ENCODE data around the gene DTNB. TPM values are rescaled to one million over a fixed set of nuclear protein-coding genes. Genes with fewer than 3 reads are reported as not detected.

The DTNB gene
- total RNA-seq, 2 experiments from 2014 or later = 27.3 to 29.1 TPM

DNA sequence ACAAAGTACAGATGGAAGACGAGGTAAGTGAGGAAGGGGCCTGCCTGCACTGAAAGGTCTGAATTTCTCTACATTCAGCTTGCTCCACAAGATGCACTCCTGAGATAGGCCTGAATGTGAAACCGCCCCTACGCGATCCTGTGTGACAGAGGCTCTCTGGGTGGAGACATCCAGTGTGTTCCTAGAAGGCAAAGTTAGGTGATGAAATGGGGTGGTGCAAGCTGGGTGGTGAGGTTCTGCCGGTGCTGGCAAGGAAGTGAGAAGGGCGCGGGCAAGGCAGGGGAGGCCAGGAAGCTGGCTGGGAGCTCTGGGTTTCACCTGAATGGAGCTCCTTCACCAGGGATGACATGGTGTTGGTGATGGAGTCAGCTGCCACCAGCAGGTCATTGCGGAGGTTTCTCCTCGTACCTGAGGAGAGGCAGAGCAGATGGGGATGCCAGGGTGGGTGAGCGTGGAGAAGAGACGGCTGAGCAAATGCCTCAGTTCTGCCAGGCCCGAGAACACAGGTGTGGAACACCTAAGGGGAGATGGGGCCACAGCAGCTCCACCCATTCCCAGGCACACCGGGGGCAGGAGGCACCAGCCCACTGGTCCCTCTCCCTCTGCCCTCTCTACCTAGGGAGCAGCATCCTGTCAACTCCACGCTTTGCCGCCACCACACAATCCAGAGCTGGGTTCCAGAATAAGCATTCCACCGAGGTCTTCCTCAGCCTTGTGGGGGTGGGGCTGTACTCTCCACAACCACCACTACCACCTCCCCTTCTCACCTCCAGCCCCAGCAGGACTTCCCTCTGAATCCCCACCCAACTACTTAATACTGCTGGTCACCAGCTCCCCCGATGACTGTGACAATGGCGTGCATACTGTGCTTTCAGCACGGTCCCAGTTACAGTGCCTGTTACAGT, 286.2 kb downstream of the DTNB start:
- intact Hi-C loops (cut with micrococcal nuclease) = no loop called here
- H3K36me3 Mint-ChIP-seq (ENCODE audit: low read depth) = peaks cover 8% of the 10 kb centered on the region
- DNase-seq = no peak
- H3K9me3 Mint-ChIP-seq = peaks cover 3% of the 10 kb centered on the region
- no peak for ATAC-seq
- ChIA-PET CTCF (interaction anchor here (1.2 to 1.4 kb wide), 2 partner anchors 25 to 78 kb away, joined by 3 read pairs; no protein-coding TSS in a partner anchor), POLR2A (interaction anchor here (0.6 to 1.6 kb wide), 3 partner anchors 10 to 362 kb away, joined by 3 to 6 read pairs (median 3); no protein-coding TSS in a partner anchor)
- no peak overlapping the region for H3K4me3 Mint-ChIP-seq
- peaks cover 7% of the 10 kb centered on the region for H3K4me1 Mint-ChIP-seq (ENCODE audit: low read depth)
- H3K27ac Mint-ChIP-seq = no peak overlapping the region
- TF ChIP-seq, protein P1, sequence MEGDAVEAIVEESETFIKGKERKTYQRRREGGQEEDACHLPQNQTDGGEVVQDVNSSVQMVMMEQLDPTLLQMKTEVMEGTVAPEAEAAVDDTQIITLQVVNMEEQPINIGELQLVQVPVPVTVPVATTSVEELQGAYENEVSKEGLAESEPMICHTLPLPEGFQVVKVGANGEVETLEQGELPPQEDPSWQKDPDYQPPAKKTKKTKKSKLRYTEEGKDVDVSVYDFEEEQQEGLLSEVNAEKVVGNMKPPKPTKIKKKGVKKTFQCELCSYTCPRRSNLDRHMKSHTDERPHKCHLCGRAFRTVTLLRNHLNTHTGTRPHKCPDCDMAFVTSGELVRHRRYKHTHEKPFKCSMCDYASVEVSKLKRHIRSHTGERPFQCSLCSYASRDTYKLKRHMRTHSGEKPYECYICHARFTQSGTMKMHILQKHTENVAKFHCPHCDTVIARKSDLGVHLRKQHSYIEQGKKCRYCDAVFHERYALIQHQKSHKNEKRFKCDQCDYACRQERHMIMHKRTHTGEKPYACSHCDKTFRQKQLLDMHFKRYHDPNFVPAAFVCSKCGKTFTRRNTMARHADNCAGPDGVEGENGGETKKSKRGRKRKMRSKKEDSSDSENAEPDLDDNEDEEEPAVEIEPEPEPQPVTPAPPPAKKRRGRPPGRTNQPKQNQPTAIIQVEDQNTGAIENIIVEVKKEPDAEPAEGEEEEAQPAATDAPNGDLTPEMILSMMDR (IDR thresholded peaks at IDR 0.05) = no peak
- no peaks in the 10 kb centered on the region for H3K27me3 Mint-ChIP-seq

DNA sequence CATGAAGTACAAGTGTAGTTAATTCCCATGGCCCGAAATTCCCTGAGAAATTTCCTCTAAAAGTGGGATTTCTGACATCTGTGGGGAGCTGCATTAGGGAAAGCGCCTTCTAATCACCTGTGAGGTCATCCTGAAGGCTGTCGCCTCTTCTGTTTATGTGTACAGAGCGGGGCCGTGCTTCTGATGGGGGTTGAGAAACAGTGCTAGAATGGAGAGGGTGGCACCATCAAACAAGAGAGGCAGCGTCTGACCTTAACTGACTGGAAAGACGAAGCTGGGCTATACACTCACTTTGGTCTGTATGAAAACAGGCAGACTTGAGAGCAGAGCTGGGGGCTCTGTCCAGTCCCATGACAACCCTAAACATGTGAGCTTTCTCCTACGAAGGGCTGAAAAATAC, 287.5 kb downstream of the DTNB start:
- Mint-ChIP-seq H3K4me3 (no peak overlapping the region), H3K27ac (no peak overlapping the region), H3K4me1 (ENCODE audit: low read depth) (no peaks in the 10 kb centered on the region), H3K36me3 (ENCODE audit: low read depth) (peaks cover 3% of the 10 kb centered on the region), H3K27me3 (no peaks in the 10 kb centered on the region), H3K9me3 (no peaks in the 10 kb centered on the region)
- ChIA-PET POLR2A (interaction anchor here (1.6 kb wide), 1 partner anchor 8 kb away, joined by 6 read pairs; no protein-coding TSS in a partner anchor), CTCF (interaction anchor here (1.0 to 1.8 kb wide), 4 partner anchors 9 to 221 kb away, joined by 3 to 7 read pairs (median 4); no protein-coding TSS in a partner anchor)
- TF ChIP-seq, protein P1 (IDR thresholded peaks at IDR 0.05) = no peak
- DNase-seq (no peak), ATAC-seq (no peak)
- intact Hi-C loops (cut with micrococcal nuclease) = no loop called here

DNA sequence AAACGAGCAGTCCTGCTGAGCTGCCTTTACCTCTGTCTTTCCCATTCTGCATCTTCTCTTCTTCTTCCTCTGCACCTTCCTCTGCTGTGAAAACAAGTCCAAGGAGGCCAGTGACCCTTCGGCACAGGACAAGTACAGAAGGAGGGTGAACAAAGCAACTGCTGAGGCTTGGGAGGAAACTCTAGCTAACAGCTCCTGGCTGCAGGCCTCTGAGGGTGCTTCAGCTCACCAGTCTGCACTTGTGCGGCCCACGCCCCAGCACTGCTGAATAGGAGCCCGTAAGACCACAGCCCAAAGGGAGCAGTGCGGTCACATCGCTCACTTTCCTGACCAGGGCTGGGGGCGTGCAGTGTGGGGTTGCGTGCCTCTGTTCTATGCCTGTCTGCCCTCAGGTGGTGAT, 289.6 kb downstream of the DTNB start:
- peaks cover 17% of the 10 kb centered on the region for H3K4me1 Mint-ChIP-seq (ENCODE audit: low read depth)
- ChIA-PET POLR2A (interaction anchor here (0.6 to 1.1 kb wide), 3 partner anchors 21 to 121 kb away, joined by 3 to 4 read pairs (median 3); no protein-coding TSS in a partner anchor), CTCF (interaction anchor here (0.7 to 4.0 kb wide), 3 partner anchors 21 to 188 kb away, joined by 3 to 20 read pairs (median 3); no protein-coding TSS in a partner anchor)
- H3K27ac Mint-ChIP-seq = no peak overlapping the region
- H3K36me3 Mint-ChIP-seq (ENCODE audit: low read depth) = peaks cover 3% of the 10 kb centered on the region
- TF ChIP-seq, protein P1 (IDR thresholded peaks at IDR 0.05) = no peak
- H3K4me3 Mint-ChIP-seq = no peak overlapping the region
- intact Hi-C loops (cut with micrococcal nuclease) = no loop called here
- no peaks in the 10 kb centered on the region for H3K9me3 Mint-ChIP-seq
- no peaks in the 10 kb centered on the region for H3K27me3 Mint-ChIP-seq
- ATAC-seq (no peak), DNase-seq (no peak)

DNA sequence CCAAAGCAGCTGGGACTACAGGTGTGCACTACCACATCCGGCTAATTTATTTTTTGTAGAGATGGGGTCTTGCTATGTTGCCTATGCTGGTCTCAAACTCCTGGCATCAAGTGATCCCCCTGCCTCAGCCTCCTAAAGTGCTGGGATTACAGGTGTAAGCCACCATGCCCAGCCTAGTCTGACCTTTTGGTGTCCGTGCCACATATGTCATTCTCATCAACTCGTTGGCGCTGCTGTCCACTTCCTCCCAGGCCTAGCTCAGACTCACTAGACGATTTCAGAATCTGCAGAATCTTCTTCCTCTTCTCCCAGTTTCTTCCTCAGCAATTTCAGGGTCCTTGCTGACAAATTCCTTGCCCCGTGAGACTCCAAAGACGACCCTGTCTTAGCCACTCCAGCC, 291.9 kb downstream of the DTNB start:
- ChIA-PET CTCF (interaction anchor here (4.0 kb wide), 1 partner anchor 19 kb away, joined by 20 read pairs; no protein-coding TSS in a partner anchor), POLR2A (no interaction called here)
- H3K9me3 Mint-ChIP-seq = no peaks in the 10 kb centered on the region
- intact Hi-C loops (cut with micrococcal nuclease) = no loop called here
- H3K4me3 Mint-ChIP-seq = no peak overlapping the region
- H3K27me3 Mint-ChIP-seq = no peaks in the 10 kb centered on the region
- TF ChIP-seq, protein P1 (IDR thresholded peaks at IDR 0.05) = no peak
- H3K4me1 Mint-ChIP-seq (ENCODE audit: low read depth) = peaks cover 35% of the 10 kb centered on the region
- DNase-seq (no peak), ATAC-seq (no peak)
- H3K36me3 Mint-ChIP-seq (ENCODE audit: low read depth) = no peaks in the 10 kb centered on the region
- H3K27ac Mint-ChIP-seq = no peak overlapping the region
